HEK293T (cell line): ENCODE measurements around the gene TMPRSS4.

ENCODE experiments used
- BHLHE40 ChIP-seq: fragments of 450-650 bp; IDR thresholded peaks from 2 replicates; pipeline ENCODE4 v1.6.1; 2016; ENCODE audit warnings: mild to moderate bottlenecking, moderate library complexity, borderline replicate concordance
- ELF4 ChIP-seq: fragments of 450-650 bp; IDR thresholded peaks from 2 replicates; pipeline ENCODE4 v1.6.1; 2017; ENCODE audit warnings: antibody characterized with exemption
- FOXA1 ChIP-seq: fragments of 450-650 bp; IDR thresholded peaks from 2 replicates; pipeline ENCODE4 v1.6.1; 2016; ENCODE audit warnings: mild to moderate bottlenecking
- FOXM1 ChIP-seq: fragments of 450-650 bp; IDR thresholded peaks from 2 replicates; pipeline ENCODE4 v1.6.1; 2017; ENCODE audit warnings: mild to moderate bottlenecking, borderline replicate concordance
- HDGF ChIP-seq: fragments of 450-650 bp; IDR thresholded peaks from 2 replicates; pipeline ENCODE4 v1.6.1; 2017; ENCODE audit warnings: antibody characterized with exemption, borderline replicate concordance
- L3MBTL2 ChIP-seq: fragments of 450-650 bp; conservative IDR thresholded peaks from 2 replicates; pipeline ENCODE4 v1.6.1; 2016; ENCODE audit warnings: mild to moderate bottlenecking
- LEF1 ChIP-seq: fragments of 450-650 bp; IDR thresholded peaks from 2 replicates; pipeline ENCODE4 v1.6.1; 2017; ENCODE audit warnings: mild to moderate bottlenecking, borderline replicate concordance
- NFRKB ChIP-seq: fragments of 450-650 bp; IDR thresholded peaks from 2 replicates; pipeline ENCODE4 v1.6.1; 2016; ENCODE audit warnings: mild to moderate bottlenecking, moderate library complexity
- SP1 ChIP-seq: fragments of 450-650 bp; IDR thresholded peaks from 2 replicates; pipeline ENCODE4 v1.6.1; 2017
- SUZ12 ChIP-seq: fragments of 450-650 bp; IDR thresholded peaks from 2 replicates; pipeline ENCODE4 v1.6.1; 2016; ENCODE audit warnings: mild to moderate bottlenecking
- ZNF384 ChIP-seq: fragments of 450-650 bp; IDR thresholded peaks from 2 replicates; pipeline ENCODE4 v1.6.1; 2016
- TF ChIP-seq, protein P1 (sequence below): fragments of 450-650 bp; IDR thresholded peaks from 2 replicates; pipeline ENCODE4 v1.6.1; 2016

DNA sequence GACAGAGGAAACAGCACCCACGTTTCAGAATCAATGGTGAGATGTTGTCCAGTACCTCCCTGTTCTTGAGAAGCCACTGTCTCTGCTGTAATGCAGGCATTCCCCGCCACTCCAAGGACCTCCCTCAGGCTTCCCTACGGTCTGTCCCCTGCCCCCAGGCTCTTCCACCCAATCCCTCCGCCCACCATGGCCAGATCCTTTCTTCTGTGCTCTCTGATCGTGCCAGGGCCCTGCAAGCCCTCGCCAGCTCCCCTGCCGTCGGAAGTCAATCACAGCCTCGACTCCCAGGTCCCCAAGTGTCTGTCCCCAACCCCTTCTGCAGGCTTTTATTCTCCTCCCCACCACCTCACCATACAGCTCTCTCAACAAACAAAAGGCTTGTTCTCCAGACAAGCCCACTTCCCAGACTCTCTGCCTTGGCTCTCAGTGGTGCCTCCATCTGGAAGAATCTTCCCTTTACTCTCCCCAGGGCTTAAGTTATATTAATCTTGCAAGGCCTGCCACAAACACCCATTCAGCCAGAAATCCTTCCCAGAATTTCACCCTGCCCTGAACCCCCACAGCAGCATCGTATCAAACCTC, 62.1 kb downstream of the TMPRSS4 start:
- no peak for TF ChIP-seq L3MBTL2
- TF ChIP-seq, protein P1, sequence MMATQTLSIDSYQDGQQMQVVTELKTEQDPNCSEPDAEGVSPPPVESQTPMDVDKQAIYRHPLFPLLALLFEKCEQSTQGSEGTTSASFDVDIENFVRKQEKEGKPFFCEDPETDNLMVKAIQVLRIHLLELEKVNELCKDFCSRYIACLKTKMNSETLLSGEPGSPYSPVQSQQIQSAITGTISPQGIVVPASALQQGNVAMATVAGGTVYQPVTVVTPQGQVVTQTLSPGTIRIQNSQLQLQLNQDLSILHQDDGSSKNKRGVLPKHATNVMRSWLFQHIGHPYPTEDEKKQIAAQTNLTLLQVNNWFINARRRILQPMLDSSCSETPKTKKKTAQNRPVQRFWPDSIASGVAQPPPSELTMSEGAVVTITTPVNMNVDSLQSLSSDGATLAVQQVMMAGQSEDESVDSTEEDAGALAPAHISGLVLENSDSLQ: no peak
- no peak for TF ChIP-seq FOXM1
- no peak for TF ChIP-seq NFRKB
- TF ChIP-seq SUZ12: no peak
- TF ChIP-seq FOXA1: no peak
- TF ChIP-seq SP1: no peak
- TF ChIP-seq BHLHE40: no peak
- TF ChIP-seq HDGF: no peak
- TF ChIP-seq ELF4: no peak
- no peak for TF ChIP-seq ZNF384
- TF ChIP-seq LEF1: no peak
